Sigmoid colon (tissue), 7 donors: ENCODE measurements around the gene KIF3B. TPM values are rescaled to one million over a fixed set of nuclear protein-coding genes. Genes with fewer than 3 reads are reported as not detected.
"Not testable (repeated sequence)": the region's sequence is repeated elsewhere in the genome, so short reads cannot be mapped to it uniquely, and the experiment has no call there.

Source experiments
- DNase-seq: peaks from one replicate; pipeline ENCODE4 v3.0.0-alpha.2; 2019
- H3K27ac ChIP-seq, 4 donors: fragments of 200-600 bp; sonication (generic); one replicate each; pipeline ENCODE4 v1.5.1; 2016 to 2019; ENCODE audit warnings: mild to moderate bottlenecking in 1 of 4
- H3K27me3 ChIP-seq, 3 donors: fragments of 200-600 bp; sonication (generic); one replicate each; pipeline ENCODE4 v1.5.1; 2019; ENCODE audit warnings: mild to moderate bottlenecking in 1 of 3
- H3K36me3 ChIP-seq, 4 donors: fragments of 200-600 bp; sonication (generic); one replicate each; pipeline ENCODE4 v1.5.1; 2016 to 2019
- H3K4me1 ChIP-seq, 4 donors: fragments of 200-600 bp; sonication (generic); one replicate each; pipeline ENCODE4 v1.5.1; 2017 to 2019
- H3K4me3 ChIP-seq, 4 donors: fragments of 200-600 bp; sonication (generic); one replicate each; pipeline ENCODE4 v1.5.1; 2017 to 2019; ENCODE audit warnings: mild to moderate bottlenecking in 2 of 4, moderate library complexity in 1 of 4
- H3K9me3 ChIP-seq, 4 donors: fragments of 200-600 bp in 3 of 4; sonication (generic) in 3 of 4; one replicate each; pipeline versions ENCODE4 v1.5.1 to v1.6.1; 2013 to 2019
- EP300 ChIP-seq, 4 donors: sonication (generic); formaldehyde crosslinking; IDR thresholded peaks; one replicate each; pipeline ENCODE4 v1.6.1; 2017; ENCODE audit warnings: antibody characterized with exemption in 4 of 4
- POLR2A ChIP-seq, 2 donors: fragments of 450-650 bp; IDR thresholded peaks; one replicate each; pipeline ENCODE4 v1.6.1; 2016; ENCODE audit warnings: antibody characterized with exemption in 2 of 2, mild to moderate bottlenecking in 2 of 2, moderate library complexity in 2 of 2
- POLR2AphosphoS5 ChIP-seq, 4 donors: sonication (generic); formaldehyde crosslinking; IDR thresholded peaks; one replicate each; pipeline ENCODE4 v1.6.1; 2017; ENCODE audit warnings: antibody characterized with exemption in 4 of 4
- WGBS, 2 donors: extraction: QIAGEN DNeasy Blood & Tissue Kit; methylation state at CpG; one replicate each; pipeline ENCODE4 v1.1.7; 2013; 5-methylcytosine and 5-hydroxymethylcytosine counted together
- intact Hi-C: fragments of 100-400 bp; cut with DNase I; formaldehyde crosslinking; loops from one replicate; pipeline ENCODE4 v1.15.1; 2023
- polyA plus RNA-seq, 3 donors: library from polyadenylated mRNA; stranded (reverse); fragments of 200-250 nt; gene quantifications; one replicate each; pipeline ENCODE4 v1.2.3, GENCODE V29; 2013
- total RNA-seq, 4 donors: library from RNA; depleted of rRNA; stranded (reverse); fragments of >200 nt; gene quantifications; one replicate each; pipeline ENCODE4 v1.1.0, GENCODE V29; 2016
- TF ChIP-seq, protein P1 (sequence below), 4 experiments: fragments of 450-650 bp in 3 of 4; fragments of 200-600 bp in 1 of 4; IDR thresholded peaks; one replicate each; pipeline ENCODE4 v1.5.1; 2016 to 2019; ENCODE audit warnings: antibody characterized with exemption in 4 of 4, mild to moderate bottlenecking in 3 of 4, moderate library complexity in 2 of 4
- donor health status: healthy with polysubstance abuse.
- donor health status: Bipolar disorder and iron deficiency.
- donor health status: healthy.

Gene KIF3B
- total and polyA plus RNA-seq, 7 donors, result 16.1 to 45.8 (median 25.8) TPM

- H3K9me3 ChIP-seq, result no peaks in the 10 kb centered on the region
- H3K36me3 ChIP-seq, result peaks cover 0 to 22% (median 7%) of the 10 kb centered on the region in 4 donors
- no peaks in the 10 kb centered on the region for H3K27me3 ChIP-seq
- WGBS, 2 donors, result 83 to 89% methylated on average over 2 of the region's 2 CpGs
- H3K4me1 ChIP-seq, result peaks cover 0 to 78% (median 68%) of the 10 kb centered on the region in 4 donors
- H3K27ac ChIP-seq, result no peak overlapping the region
- H3K4me3 ChIP-seq, result no peak overlapping the region
- no peak for DNase-seq
- intact Hi-C loops, result loop anchor here (10.0 kb wide), 1 partner anchor 162 kb away; the partner anchor contains the start of genes PLAGL2 and POFUT1
- no peak for TF ChIP-seq POLR2A (IDR thresholded peaks at IDR 0.05)
- TF ChIP-seq, protein P1, sequence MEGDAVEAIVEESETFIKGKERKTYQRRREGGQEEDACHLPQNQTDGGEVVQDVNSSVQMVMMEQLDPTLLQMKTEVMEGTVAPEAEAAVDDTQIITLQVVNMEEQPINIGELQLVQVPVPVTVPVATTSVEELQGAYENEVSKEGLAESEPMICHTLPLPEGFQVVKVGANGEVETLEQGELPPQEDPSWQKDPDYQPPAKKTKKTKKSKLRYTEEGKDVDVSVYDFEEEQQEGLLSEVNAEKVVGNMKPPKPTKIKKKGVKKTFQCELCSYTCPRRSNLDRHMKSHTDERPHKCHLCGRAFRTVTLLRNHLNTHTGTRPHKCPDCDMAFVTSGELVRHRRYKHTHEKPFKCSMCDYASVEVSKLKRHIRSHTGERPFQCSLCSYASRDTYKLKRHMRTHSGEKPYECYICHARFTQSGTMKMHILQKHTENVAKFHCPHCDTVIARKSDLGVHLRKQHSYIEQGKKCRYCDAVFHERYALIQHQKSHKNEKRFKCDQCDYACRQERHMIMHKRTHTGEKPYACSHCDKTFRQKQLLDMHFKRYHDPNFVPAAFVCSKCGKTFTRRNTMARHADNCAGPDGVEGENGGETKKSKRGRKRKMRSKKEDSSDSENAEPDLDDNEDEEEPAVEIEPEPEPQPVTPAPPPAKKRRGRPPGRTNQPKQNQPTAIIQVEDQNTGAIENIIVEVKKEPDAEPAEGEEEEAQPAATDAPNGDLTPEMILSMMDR (IDR thresholded peaks at IDR 0.05), result no peak
- no peak for TF ChIP-seq EP300 (IDR thresholded peaks at IDR 0.05)
- TF ChIP-seq POLR2AphosphoS5 (IDR thresholded peaks at IDR 0.05), result no peak
Observed at GRCh38 chr20:32366380-32366779, 88.9 kb downstream of the KIF3B start.

DNA sequence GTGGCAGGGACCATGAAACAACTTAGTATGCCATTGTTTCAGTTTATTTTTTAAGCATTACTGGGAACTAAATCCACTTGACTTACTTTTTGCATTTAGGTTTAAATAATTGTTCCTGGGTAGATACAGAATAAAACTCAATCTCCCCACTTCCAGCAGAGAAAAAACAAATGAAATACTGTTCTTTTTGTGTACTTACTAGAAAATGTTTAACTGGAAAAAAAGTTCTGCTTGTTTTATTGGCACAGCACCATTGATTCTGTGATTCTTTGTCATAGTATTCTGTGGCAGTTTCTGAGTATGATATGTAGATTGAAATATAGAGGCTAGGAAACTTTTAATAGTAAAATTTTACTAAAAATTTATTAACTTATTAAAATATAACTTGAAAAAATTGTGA is 90.9 kb downstream of the KIF3B start:
- intact Hi-C loops, result loop anchor here (10.0 kb wide), 1 partner anchor 164 kb away; the partner anchor contains the start of genes PLAGL2 and POFUT1
- H3K36me3 ChIP-seq, result peaks cover 0 to 40% (median 7%) of the 10 kb centered on the region in 4 donors
- no peak overlapping the region for H3K4me3 ChIP-seq
- no peak overlapping the region for H3K27ac ChIP-seq
- no peaks in the 10 kb centered on the region for H3K27me3 ChIP-seq
- no peak for TF ChIP-seq EP300 (IDR thresholded peaks at IDR 0.05)
- no peak for TF ChIP-seq POLR2A (IDR thresholded peaks at IDR 0.05)
- no peak for TF ChIP-seq POLR2AphosphoS5 (IDR thresholded peaks at IDR 0.05)
- TF ChIP-seq, protein P1 (IDR thresholded peaks at IDR 0.05), result no peak
- no peaks in the 10 kb centered on the region for H3K9me3 ChIP-seq
- H3K4me1 ChIP-seq, result peaks cover 0 to 60% (median 52%) of the 10 kb centered on the region in 4 donors
- DNase-seq, result no peak

DNA sequence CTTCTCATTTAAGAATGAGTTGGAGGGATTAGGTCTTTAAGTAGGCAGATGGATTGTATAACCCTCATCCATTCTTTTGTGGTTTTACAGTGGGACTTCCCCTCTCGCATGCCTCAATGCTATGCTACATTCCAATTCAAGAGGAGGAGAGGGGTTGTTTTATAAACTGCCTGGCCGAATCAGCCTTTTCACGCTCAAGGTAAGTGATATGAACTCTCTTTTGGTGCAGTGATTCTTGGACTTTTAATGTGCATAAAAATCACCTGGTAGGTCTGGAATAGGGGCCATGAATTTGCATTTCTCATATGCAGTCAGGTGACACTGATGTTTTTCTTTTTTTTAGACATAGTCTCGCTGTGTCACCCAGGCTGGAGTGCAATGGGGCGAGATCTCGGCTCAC is 91.5 kb downstream of the KIF3B start:
- Histone ChIP-seq H3K27me3 (no peaks in the 10 kb centered on the region), H3K27ac (no peak overlapping the region), H3K36me3 (peaks cover 0 to 44% (median 7%) of the 10 kb centered on the region in 4 donors), H3K9me3 (no peaks in the 10 kb centered on the region), H3K4me1 (peaks cover 0 to 55% (median 47%) of the 10 kb centered on the region in 4 donors), H3K4me3 (no peak overlapping the region)
- WGBS, 2 donors, result 41 to 44% methylated on average over 6 of the region's 6 CpGs
- intact Hi-C loops, result loop anchor here (10.0 kb wide), 1 partner anchor 164 kb away; the partner anchor contains the start of genes PLAGL2 and POFUT1
- no peak for DNase-seq
- TF ChIP-seq POLR2AphosphoS5 (IDR thresholded peaks at IDR 0.05) (no peak), POLR2A (IDR thresholded peaks at IDR 0.05) (no peak)
- TF ChIP-seq, protein P1 (IDR thresholded peaks at IDR 0.05), result no peak

GRCh38 chr20:32370897-32371296 is 93.4 kb downstream of the KIF3B start:
- Histone ChIP-seq H3K9me3 (no peaks in the 10 kb centered on the region), H3K27ac (no peak overlapping the region), H3K4me1 (peaks cover 0 to 35% (median 27%) of the 10 kb centered on the region in 4 donors), H3K4me3 (no peak overlapping the region), H3K36me3 (peaks cover 0 to 60% (median 10%) of the 10 kb centered on the region in 4 donors), H3K27me3 (no peaks in the 10 kb centered on the region)
- TF ChIP-seq POLR2AphosphoS5 (IDR thresholded peaks at IDR 0.05), result no peak
- no peak for TF ChIP-seq EP300 (IDR thresholded peaks at IDR 0.05)
- intact Hi-C loops, result no loop called here
- WGBS, 2 donors, result 96 to 99% methylated on average over 2 of the region's 2 CpGs
- DNase-seq, result no peak

DNA sequence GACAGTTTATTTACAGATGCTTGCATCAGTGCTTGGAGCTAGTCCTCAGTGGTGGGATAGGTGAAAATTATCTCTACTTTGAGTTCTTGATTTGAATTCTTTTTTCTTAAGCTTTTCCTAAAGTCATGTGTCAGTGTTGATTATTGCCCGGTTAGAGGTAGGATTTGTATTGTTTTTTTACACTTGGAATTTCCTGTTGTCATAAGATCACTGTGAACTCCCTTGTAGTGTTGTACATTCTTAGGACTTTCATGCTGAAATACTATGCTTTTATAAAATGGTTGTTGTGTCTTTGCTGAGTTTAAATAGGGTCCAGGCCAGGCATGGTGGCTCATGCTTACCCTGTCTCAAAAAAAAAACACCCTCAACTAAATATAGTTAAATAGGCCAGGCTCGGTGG is 101.0 kb downstream of the KIF3B start:
- H3K27me3 ChIP-seq, result no peaks in the 10 kb centered on the region
- H3K9me3 ChIP-seq, result no peaks in the 10 kb centered on the region
- H3K4me3 ChIP-seq, result no peak overlapping the region
- no peak for DNase-seq
- no peak overlapping the region for H3K27ac ChIP-seq
- H3K36me3 ChIP-seq, result peaks cover 0 to 31% (median 5%) of the 10 kb centered on the region in 4 donors
- TF ChIP-seq EP300 (IDR thresholded peaks at IDR 0.05) (no peak), POLR2AphosphoS5 (IDR thresholded peaks at IDR 0.05) (no peak), POLR2A (IDR thresholded peaks at IDR 0.05) (no peak)
- TF ChIP-seq, protein P1 (IDR thresholded peaks at IDR 0.05), result no peak
- no peaks in the 10 kb centered on the region for H3K4me1 ChIP-seq
- 72 to 81% methylated on average over 2 of the region's 2 CpGs for WGBS, 2 donors
- intact Hi-C loops, result no loop called here

DNA sequence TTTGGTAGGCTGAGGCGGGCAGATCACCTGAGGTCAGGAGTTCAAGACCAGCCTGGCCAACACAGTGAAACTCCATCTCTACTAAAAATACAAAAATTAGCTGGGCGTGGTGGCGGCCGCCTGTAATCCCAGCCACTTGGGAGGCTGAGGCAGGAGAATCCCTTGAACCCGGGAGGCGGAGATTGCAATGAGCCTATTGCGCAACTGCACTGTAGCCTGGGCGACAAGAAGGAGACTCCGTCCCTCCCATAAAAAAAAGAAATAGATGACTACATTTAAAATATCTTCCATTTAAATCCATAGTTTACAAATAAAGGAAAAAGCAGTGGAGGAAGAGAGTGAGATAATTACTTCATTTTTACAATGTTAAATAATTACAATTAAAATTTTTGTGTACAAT is 102.6 kb downstream of the KIF3B start:
- intact Hi-C loops, result not testable (repeated sequence)

More for the DNA sequence above, 102.6 kb downstream of the KIF3B start:
- WGBS, 2 donors, result 93 to 96% methylated on average over 9 of the region's 9 CpGs
- H3K9me3 ChIP-seq, H3K27me3 ChIP-seq, H3K4me3 ChIP-seq, H3K4me1 ChIP-seq, DNase-seq, H3K27ac ChIP-seq: not testable (repeated sequence)
- H3K36me3 ChIP-seq, result peaks cover 0 to 17% (median 2%) of the 10 kb centered on the region in 4 donors
